GM12878 (cell line): ENCODE results near the gene TNF. TPM values are rescaled to one million over a fixed set of nuclear protein-coding genes. Genes with fewer than 3 reads are reported as not detected.

Experiments used
- ATAC-seq: fragments of 200-7000 bp; cut with Tn5 transposase; 3 replicates; pipeline ENCODE4 v1.9.1; 2020; ENCODE audit warnings: mild to moderate bottlenecking, moderate library complexity
- BruUV-seq: library from RNA; stranded (reverse); fragments of 400-500 nt; replicated peaks from 2 replicates; lab custom pipeline; 2021; lab: Mats Ljungman, UMichigan
- CTCF ChIA-PET: fragments of 300-600 bp; sonication (Branson Sonifier 250); formaldehyde crosslinking; extraction: SDS; loops from one replicate; lab custom pipeline; 2021; ENCODE audit warnings: inconsistent platforms; lab: Yijun Ruan, JAX
- POLR2A ChIA-PET: fragments of 350-600 bp; formaldehyde crosslinking; extraction: SDS; loops from one replicate; lab custom pipeline; 2021; ENCODE audit warnings: inconsistent platforms; lab: Charles Lee
- RAD21 ChIA-PET: fragments of 300-600 bp; sonication (Branson Sonifier 250); formaldehyde crosslinking; loops from one replicate; lab custom pipeline; 2023; ENCODE audit warnings: antibody characterized with exemption; ENCODE audit not compliant: unreplicated experiment; lab: Charles Lee
- SMC1A ChIA-PET: fragments of 300-600 bp; sonication (Branson Sonifier 250); formaldehyde crosslinking; loops from one replicate; lab custom pipeline; 2023; ENCODE audit not compliant: unreplicated experiment, uncharacterized antibody; lab: Charles Lee
- DNase-seq: peaks from one replicate; pipeline ENCODE4 v3.0.0-alpha.2; 2011; ENCODE audit warnings: low read depth, low spot score
- FAIRE-seq: peaks from 3 replicates; lab custom pipeline; 2011; peaks lifted over from hg19 to GRCh38; lab: Jason Lieb, UNC
- H2AFZ ChIP-seq: 2 replicates; pipeline ENCODE4 v1.6.0; 2011; ENCODE audit warnings: low read depth, low read length, control low read depth; ENCODE audit not compliant: control insufficient read depth
- H3K27ac ChIP-seq: 2 replicates; pipeline ENCODE4 v1.5.1; 2011; ENCODE audit warnings: control low read depth; ENCODE audit not compliant: control insufficient read depth, insufficient read depth
- H3K27me3 ChIP-seq, 2 experiments: replicated peaks in 1 of 2; 2 replicates each; pipeline versions ENCODE4 v1.6.0 to v1.6.1; 2011; ENCODE audit warnings: low read length in 1 of 2; ENCODE audit not compliant: control insufficient read depth in 2 of 2, insufficient read depth in 2 of 2
- H3K36me3 ChIP-seq, 2 experiments: 2 replicates each; pipeline ENCODE4 v1.5.1; 2011; ENCODE audit warnings: low read length in 1 of 2; ENCODE audit not compliant: control insufficient read depth in 2 of 2, insufficient read depth in 2 of 2
- H3K4me1 ChIP-seq: 2 replicates; pipeline ENCODE4 v1.6.1; 2011; ENCODE audit warnings: mild to moderate bottlenecking, low read length, moderate library complexity, mixed read lengths; ENCODE audit not compliant: control insufficient read depth, insufficient read depth
- H3K4me2 ChIP-seq: 2 replicates; pipeline ENCODE4 v1.6.0; 2011; ENCODE audit warnings: control low read depth; ENCODE audit not compliant: control insufficient read depth, insufficient read depth
- H3K4me3 ChIP-seq: fragments of 200-600 bp; sonication (generic); 2 replicates; pipeline ENCODE4 v1.5.1; 2016
- H3K79me2 ChIP-seq: 2 replicates; pipeline ENCODE4 v1.6.0; 2011; ENCODE audit warnings: low read length; ENCODE audit not compliant: control insufficient read depth, insufficient read depth
- H3K9ac ChIP-seq: 2 replicates; pipeline ENCODE4 v1.8.0; 2011; ENCODE audit warnings: low read length, control low read depth, mixed read lengths; ENCODE audit not compliant: control insufficient read depth, insufficient read depth
- H3K9me3 ChIP-seq: replicated peaks from 3 replicates; pipeline ENCODE4 v1.5.1; 2011; ENCODE audit warnings: mild to moderate bottlenecking, low read length; ENCODE audit not compliant: control insufficient read depth, insufficient read depth
- H4K20me1 ChIP-seq: 2 replicates; pipeline ENCODE4 v1.6.0; 2011; ENCODE audit not compliant: control insufficient read depth, insufficient read depth
- ATF7 ChIP-seq: fragments of 450-650 bp; IDR thresholded peaks from 2 replicates; pipeline ENCODE4 v1.6.1; 2016; ENCODE audit warnings: low read depth, mild to moderate bottlenecking
- IKZF1 ChIP-seq: fragments of 450-650 bp; conservative IDR thresholded peaks from 2 replicates; pipeline ENCODE4 v1.6.1; 2017; ENCODE audit warnings: antibody characterized with exemption, mild to moderate bottlenecking
- IRF4 ChIP-seq: IDR thresholded peaks from 2 replicates; pipeline ENCODE4 v1.6.1; 2011; ENCODE audit warnings: low read depth, low read length
- JUND ChIP-seq: IDR thresholded peaks from 2 replicates; pipeline ENCODE4 v1.6.1; 2012; ENCODE audit warnings: low read depth, mild to moderate bottlenecking, low read length, improper control_type of control experiment, moderate library complexity
- MEF2A ChIP-seq: IDR thresholded peaks from 2 replicates; pipeline ENCODE4 v1.6.1; 2011; ENCODE audit warnings: low read depth, mild to moderate bottlenecking, low read length, moderate library complexity; ENCODE audit not compliant: insufficient read depth
- MTA2 ChIP-seq: fragments of 450-650 bp; IDR thresholded peaks from 2 replicates; pipeline ENCODE4 v1.6.1; 2016; ENCODE audit warnings: low read depth, mild to moderate bottlenecking, moderate library complexity
- NBN ChIP-seq: fragments of 450-650 bp; IDR thresholded peaks from 2 replicates; pipeline ENCODE4 v1.6.1; 2016
- PKNOX1 ChIP-seq: fragments of 450-650 bp; IDR thresholded peaks from 2 replicates; pipeline ENCODE4 v1.6.1; 2016; ENCODE audit warnings: mild to moderate bottlenecking
- SPI1 ChIP-seq: IDR thresholded peaks from 2 replicates; pipeline ENCODE4 v1.6.1; 2011; ENCODE audit warnings: low read depth, mild to moderate bottlenecking, low read length, moderate library complexity, borderline replicate concordance; ENCODE audit not compliant: insufficient read depth
- SREBF2 ChIP-seq: IDR thresholded peaks from 2 replicates; pipeline ENCODE4 v1.6.1; 2012; ENCODE audit warnings: mild to moderate bottlenecking, low read length
- STAT1 ChIP-seq: fragments of 450-650 bp; conservative IDR thresholded peaks from 2 replicates; pipeline ENCODE4 v1.6.1; 2014; ENCODE audit warnings: antibody characterized with exemption, mild to moderate bottlenecking
- TARDBP ChIP-seq: IDR thresholded peaks from 2 replicates; pipeline ENCODE4 v1.6.1; 2016; ENCODE audit warnings: borderline replicate concordance
- TCF3 ChIP-seq: IDR thresholded peaks from 2 replicates; pipeline ENCODE4 v1.6.1; 2012; ENCODE audit warnings: low read depth, mild to moderate bottlenecking, low read length, borderline replicate concordance; ENCODE audit not compliant: insufficient read depth
- USF2 ChIP-seq: IDR thresholded peaks from 2 replicates; pipeline ENCODE4 v1.6.1; 2011; ENCODE audit warnings: low read depth, low read length, improper control_type of control experiment, borderline replicate concordance
- YBX1 ChIP-seq: fragments of 450-650 bp; IDR thresholded peaks from 2 replicates; pipeline ENCODE4 v1.6.1; 2016; ENCODE audit warnings: antibody characterized with exemption
- ZNF592 ChIP-seq: fragments of 450-650 bp; IDR thresholded peaks from 2 replicates; pipeline ENCODE4 v1.6.1; 2017; ENCODE audit warnings: mild to moderate bottlenecking, moderate library complexity
- ZSCAN29 ChIP-seq: fragments of 450-650 bp; IDR thresholded peaks from 2 replicates; pipeline ENCODE4 v1.6.1; 2017; ENCODE audit warnings: mild to moderate bottlenecking, moderate library complexity
- WGBS: methylation state at CpG from one replicate; pipeline ENCODE4 v1.1.6; 2016; ENCODE audit warnings: low lambda C conversion rate; ENCODE audit not compliant: insufficient replicate concordance, insufficient coverage; ENCODE audit errors: missing lambda C conversion rate; 5-methylcytosine and 5-hydroxymethylcytosine counted together
- in situ Hi-C: fragments of 300-500 bp; cut with MboI; formaldehyde crosslinking; loops from 9 replicates; pipeline ENCODE4 v1.14.3; 2018; ENCODE audit warnings: mixed read lengths
- intact Hi-C: fragments of 100-400 bp; cut with micrococcal nuclease; formaldehyde crosslinking; loops from one replicate; pipeline ENCODE4 v1.14.2; 2022; ENCODE audit not compliant: unreplicated experiment
- polyA plus RNA-seq, 11 experiments: library from polyadenylated mRNA; depleted of rRNA in 4 of 11; unstranded in 6 of 11; stranded (reverse) in 5 of 11; fragments of >200 nt; fragmentation: Nextera tagmentation in 4 of 11; fragmentation: Illumina TruSeq in 1 of 11; extraction: Ambion mirVana in 4 of 11; extraction: Trizol in 1 of 11; gene quantifications; 1 replicate in 1 of 11; 2 replicates in 10 of 11; pipeline versions ENCODE4 v1.2.1 to v1.2.3, GENCODE V29; 2011 to 2016; ENCODE audit warnings: inconsistent platforms in 2 of 11, missing spikeins in 2 of 11, low read depth in 1 of 11
- total RNA-seq, 4 experiments: library from RNA; depleted of rRNA in 3 of 4; stranded (reverse); fragments of >200 nt in 3 of 4; fragmentation: Illumina TruSeq in 1 of 4; extraction: Trizol in 1 of 4; gene quantifications; 2 replicates each; pipeline versions ENCODE4 v1.2.1 to v1.2.3, GENCODE V29; 2013 to 2021

TNF gene
- total and polyA plus RNA-seq, 10 of the 15 experiments (the other 5 are each of a cell fraction or from before 2014, with no cell fraction given), result 18.0 to 94.8 (median 61.9) TPM

- 51% methylated on average over 10 of the region's 12 CpGs for WGBS
- Histone ChIP-seq H2AFZ (peak overlapping the region; percentile 45), H3K27ac (peak overlapping the region; percentile 75)
- TF ChIP-seq PKNOX1, result peak; percentile 31
- TF ChIP-seq TARDBP, result no peak
- no peak for TF ChIP-seq MEF2A
- no peak for TF ChIP-seq SPI1
- TF ChIP-seq TCF3, result no peak
- TF ChIP-seq STAT1, result no peak
- no peak for TF ChIP-seq USF2
- peak; percentile 21; the same call in 1 of the 2 replicates for TF ChIP-seq ATF7
- TF ChIP-seq NBN, result peak; percentile 88
- 0 out of 2 replicates have a peak, but pooled peaks have one; percentile 17 for TF ChIP-seq IRF4
- 0 out of 2 replicates have a peak, but pooled peaks have one; percentile 18 for TF ChIP-seq YBX1
- no peak for TF ChIP-seq JUND
- TF ChIP-seq ZSCAN29, result no peak
- TF ChIP-seq SREBF2, result no peak
- no peak for TF ChIP-seq ZNF592
- 0 out of 2 replicates have a peak, but pooled peaks have one; percentile 31 for TF ChIP-seq IKZF1
- peak; percentile 42 for TF ChIP-seq MTA2
These were observed 12.7 kb downstream of the TNF start for GRCh38 chr6:31587791-31588777.

More at GRCh38 chr6:31587791-31588777, 12.7 kb downstream of the TNF start:
- Histone ChIP-seq H4K20me1 (no peaks in the 10 kb centered on the region), H3K4me3 (peak overlapping the region; percentile 68), H3K79me2 (peaks cover 1% of the 10 kb centered on the region; the same call in 1 of the 2 replicates), H3K4me2 (peak overlapping the region; percentile 89), H3K4me1 (peaks cover 47% of the 10 kb centered on the region), H3K36me3 (no peaks in the 10 kb centered on the region), H3K9ac (peak overlapping the region; percentile 67; the same call in 1 of the 2 replicates), H3K27me3 (no peaks in the 10 kb centered on the region), H3K9me3 (no peaks in the 10 kb centered on the region)
- in situ Hi-C loops (no loop called here), intact Hi-C loops (no loop called here)
- ChIA-PET CTCF (interaction anchor here (2.2 to 31.0 kb wide), 4 partner anchors 5 to 33 kb away, joined by 16 to 2098 read pairs (median 789); partner anchors contain the start of genes ATP6V1G2, DDX39B, LST1 and LTA), SMC1A (interaction anchor here (1.0 to 45.5 kb wide), 5 partner anchors 7 to 33 kb away, joined by 3 to 1989 read pairs (median 56); partner anchors contain the start of genes ATP6V1G2, DDX39B, LTA and NCR3), POLR2A (interaction anchor here (0.5 to 17.1 kb wide), 12 partner anchors 8 to 597 kb away, joined by 3 to 282 read pairs (median 4); partner anchors contain the start of genes AIF1, ATP6V1G2, DDX39B and LTA), RAD21 (interaction anchor here (1.1 to 17.5 kb wide), 8 partner anchors 8 to 151 kb away, joined by 3 to 620 read pairs (median 6); partner anchors contain the start of genes ATP6V1G2, NCR3, NFKBIL1 and TNF)
- FAIRE-seq (no peak), ATAC-seq (peak; percentile 14), DNase-seq (no peak)
- BruUV-seq, result no TSS peak
